SK-N-SH (cell line): ENCODE data around the gene CYTL1. TPM values are rescaled to one million over a fixed set of nuclear protein-coding genes. Genes with fewer than 3 reads are reported as not detected.

Experiments used
- CTCF ChIA-PET: fragments of 300-600, 350-600 bp; formaldehyde crosslinking; extraction: SDS; loops from one replicate; lab custom pipeline; 2021; lab: Yijun Ruan, JAX
- POLR2A ChIA-PET: fragments of 350-600 bp; sonication (Branson Sonifier 250); formaldehyde crosslinking; extraction: SDS; loops from one replicate; lab custom pipeline; 2020; ENCODE audit warnings: antibody characterized with exemption, inconsistent platforms; lab: Yijun Ruan, JAX
- DNase-seq: peaks from one replicate; pipeline ENCODE4 v3.0.0; 2012
- H2AFZ ChIP-seq: fragments of 200-600 bp; sonication (generic); 2 replicates; pipeline ENCODE4 v1.8.1; 2016; ENCODE audit warnings: antibody characterized with exemption, mild to moderate bottlenecking, low read depth
- H3F3A ChIP-seq: fragments of 200-600 bp; sonication (generic); replicated peaks from 2 replicates; pipeline ENCODE3; 2016; ENCODE audit warnings: antibody characterized with exemption, mild to moderate bottlenecking; ENCODE audit not compliant: insufficient read depth
- H3K27ac ChIP-seq, 2 experiments: fragments of 200-500 bp in 1 of 2; fragments of 200-600 bp in 1 of 2; sonication (Bioruptor generic) in 1 of 2; sonication (generic), shearing (Covaris generic) in 1 of 2; 2 replicates each; pipeline versions ENCODE4 v1.5.1 to v1.6.1; 2014 to 2016; ENCODE audit warnings: low read depth in 2 of 2, inconsistent platforms in 1 of 2, low read length in 1 of 2, mild to moderate bottlenecking in 1 of 2, mixed read lengths in 1 of 2
- H3K27me3 ChIP-seq: fragments of 200-600 bp; sonication (generic), shearing (Covaris generic); 2 replicates; pipeline ENCODE4 v1.6.1; 2016; ENCODE audit warnings: mixed run types; ENCODE audit not compliant: insufficient read depth
- H3K36me3 ChIP-seq, 2 experiments: fragments of 200-500 bp in 1 of 2; fragments of 200-600 bp in 1 of 2; sonication (Bioruptor generic) in 1 of 2; sonication (generic) in 1 of 2; replicated peaks in 1 of 2; 2 replicates each; pipeline versions ENCODE3 to v1.5.1; 2014 to 2016; ENCODE audit warnings: low read length in 1 of 2, mild to moderate bottlenecking in 1 of 2; ENCODE audit not compliant: insufficient read depth in 2 of 2, control insufficient read depth in 1 of 2
- H3K4me1 ChIP-seq, 2 experiments: fragments of 200-500 bp in 1 of 2; fragments of 200-600 bp in 1 of 2; sonication (Bioruptor generic) in 1 of 2; sonication (generic), shearing (Covaris generic) in 1 of 2; 2 replicates each; pipeline versions ENCODE4 v1.5.1 to v1.6.1; 2014 to 2016; ENCODE audit warnings: low read depth in 1 of 2, low read length in 1 of 2, mixed run types in 1 of 2; ENCODE audit not compliant: insufficient read depth in 2 of 2, control insufficient read depth in 1 of 2
- H3K4me2 ChIP-seq: fragments of 200-600 bp; sonication (generic), shearing (Covaris generic); 2 replicates; pipeline ENCODE4 v1.6.1; 2017; ENCODE audit warnings: mixed run types
- H3K4me3 ChIP-seq, 2 experiments: fragments of 200-500 bp in 1 of 2; fragments of 200-600 bp in 1 of 2; sonication (Bioruptor generic) in 1 of 2; sonication (generic), shearing (Covaris generic) in 1 of 2; 2 replicates each; pipeline versions ENCODE4 v1.5.1 to v1.8.1; 2014 to 2016; ENCODE audit warnings: low read depth in 2 of 2, inconsistent platforms in 1 of 2, low read length in 1 of 2, mild to moderate bottlenecking in 1 of 2, mixed read lengths in 1 of 2, moderate library complexity in 1 of 2
- H3K79me2 ChIP-seq: fragments of 200-600 bp; sonication (generic); 2 replicates; pipeline ENCODE4 v1.8.1; 2017; ENCODE audit warnings: mild to moderate bottlenecking; ENCODE audit not compliant: insufficient read depth
- H3K9ac ChIP-seq: fragments of 200-600 bp; sonication (generic); 2 replicates; pipeline ENCODE4 v1.6.1; 2017; ENCODE audit warnings: mixed run types
- H3K9me2 ChIP-seq: fragments of 200-600 bp; sonication (generic); 2 replicates; pipeline ENCODE4 v1.6.1; 2017; ENCODE audit warnings: mixed run types
- H3K9me3 ChIP-seq: fragments of 200-600 bp; sonication (generic); 2 replicates; pipeline ENCODE4 v1.6.1; 2017; ENCODE audit warnings: mixed run types, mild to moderate bottlenecking, moderate library complexity
- H4K20me1 ChIP-seq: fragments of 200-600 bp; sonication (generic); 2 replicates; pipeline ENCODE4 v1.6.1; 2017; ENCODE audit warnings: mild to moderate bottlenecking, mixed run types; ENCODE audit not compliant: insufficient read depth
- EP300 ChIP-seq, 2 experiments: IDR thresholded peaks; 2 replicates each; pipeline versions ENCODE4 v1.4.0 to v1.6.1; 2012; ENCODE audit warnings: borderline replicate concordance in 1 of 2, low read depth in 1 of 2, low read length in 1 of 2
- FOSL2 ChIP-seq: IDR thresholded peaks from 2 replicates; pipeline ENCODE4 v1.4.0; 2012; ENCODE audit warnings: low read depth, mild to moderate bottlenecking, moderate library complexity, borderline replicate concordance
- MXI1 ChIP-seq: IDR thresholded peaks from 2 replicates; pipeline ENCODE4 v1.6.1; 2012; ENCODE audit warnings: mild to moderate bottlenecking, low read depth, low read length, improper control_type of control experiment
- RAD21 ChIP-seq: IDR thresholded peaks from 2 replicates; pipeline ENCODE4 v1.6.1; 2012; ENCODE audit warnings: mild to moderate bottlenecking, low read length
- RFX5 ChIP-seq: IDR thresholded peaks from 2 replicates; pipeline ENCODE4 v1.6.1; 2012; ENCODE audit warnings: mild to moderate bottlenecking, improper control_type of control experiment, low read length
- RXRA ChIP-seq: IDR thresholded peaks from 2 replicates; pipeline ENCODE4 v1.4.0; 2012; ENCODE audit warnings: low read depth, mild to moderate bottlenecking, borderline replicate concordance
- TCF12 ChIP-seq: IDR thresholded peaks from 2 replicates; pipeline ENCODE4 v1.4.0; 2012
- YY1 ChIP-seq: IDR thresholded peaks from 2 replicates; pipeline ENCODE4 v1.4.0; 2012; ENCODE audit warnings: low read depth, mild to moderate bottlenecking
- WGBS: methylation state at CpG from one replicate; pipeline ENCODE4 v1.1.6; 2017; ENCODE audit warnings: low lambda C conversion rate; 5-methylcytosine and 5-hydroxymethylcytosine counted together
- polyA plus RNA-seq, 3 experiments: library from polyadenylated mRNA; depleted of rRNA; stranded (reverse); fragments of >200 nt; gene quantifications; 2 replicates each; pipeline ENCODE4 v1.2.3, GENCODE V29; 2012
- TF ChIP-seq, protein P1 (sequence below): IDR thresholded peaks from 2 replicates; pipeline ENCODE4 v1.4.0; 2012; ENCODE audit warnings: low read depth
- TF ChIP-seq, protein P2 (sequence below): IDR thresholded peaks from 2 replicates; pipeline ENCODE4; 2012
- TF ChIP-seq, protein P3 (sequence below): IDR thresholded peaks from 2 replicates; pipeline ENCODE4 v1.4.0; 2012; ENCODE audit warnings: low read depth, borderline replicate concordance

CYTL1 gene
- polyA plus RNA-seq, 1 of the 3 experiments (the other 2 are of a cell fraction): 3.0 TPM

DNA sequence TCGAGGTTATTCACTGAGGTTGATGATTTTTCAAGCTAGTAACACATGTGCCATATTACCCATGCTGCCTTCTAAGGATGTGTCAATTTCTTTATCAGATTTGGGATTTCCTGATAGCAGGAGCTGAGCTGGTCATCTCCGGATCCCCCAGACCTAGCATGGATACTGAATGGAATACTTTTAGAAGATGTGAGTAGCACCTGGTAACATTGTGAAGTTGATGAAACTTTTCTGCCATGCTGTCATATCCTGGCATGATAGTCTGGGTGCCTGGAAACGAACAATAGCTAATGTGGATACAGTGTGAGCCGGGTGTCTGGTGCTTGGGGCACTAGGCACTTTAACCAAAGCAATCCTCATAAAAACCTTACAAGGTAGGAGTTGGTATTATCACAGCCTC lies 11.0 kb upstream of the CYTL1 start:
- 18% methylated on average over 4 of the region's 4 CpGs for WGBS
- Histone ChIP-seq H3K4me1 (no peaks in the 10 kb centered on the region), H3K4me2 (no peak overlapping the region), H3K79me2 (no peaks in the 10 kb centered on the region), H3K9me3 (no peaks in the 10 kb centered on the region), H3K27me3 (peaks cover 13% of the 10 kb centered on the region; the same call in 1 of the 2 replicates), H2AFZ (no peak overlapping the region), H3K36me3 (no peaks in the 10 kb centered on the region), H3K27ac (no peak overlapping the region), H4K20me1 (no peaks in the 10 kb centered on the region), H3F3A (no peaks in the 10 kb centered on the region), H3K9ac (no peak overlapping the region), H3K4me3 (no peak overlapping the region), H3K9me2 (no peaks in the 10 kb centered on the region)
- no peak for DNase-seq
- POLR2A ChIA-PET: no interaction called here
- CTCF ChIA-PET: interaction anchor here (1.3 to 1.5 kb wide), 2 partner anchors 11 to 21 kb away, joined by 5 to 8 read pairs; partner anchors contain the start of gene STK32B
- TF ChIP-seq, protein P1, sequence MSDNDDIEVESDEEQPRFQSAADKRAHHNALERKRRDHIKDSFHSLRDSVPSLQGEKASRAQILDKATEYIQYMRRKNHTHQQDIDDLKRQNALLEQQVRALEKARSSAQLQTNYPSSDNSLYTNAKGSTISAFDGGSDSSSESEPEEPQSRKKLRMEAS: no peak
- TF ChIP-seq RFX5: no peak
- TF ChIP-seq EP300 (IDR thresholded peaks at IDR 0.05; ENCODE audit: borderline replicate concordance in 1 of 2, low read depth in 1 of 2, low read length in 1 of 2): no peak
- TF ChIP-seq MXI1: no peak
- TF ChIP-seq YY1: no peak

DNA sequence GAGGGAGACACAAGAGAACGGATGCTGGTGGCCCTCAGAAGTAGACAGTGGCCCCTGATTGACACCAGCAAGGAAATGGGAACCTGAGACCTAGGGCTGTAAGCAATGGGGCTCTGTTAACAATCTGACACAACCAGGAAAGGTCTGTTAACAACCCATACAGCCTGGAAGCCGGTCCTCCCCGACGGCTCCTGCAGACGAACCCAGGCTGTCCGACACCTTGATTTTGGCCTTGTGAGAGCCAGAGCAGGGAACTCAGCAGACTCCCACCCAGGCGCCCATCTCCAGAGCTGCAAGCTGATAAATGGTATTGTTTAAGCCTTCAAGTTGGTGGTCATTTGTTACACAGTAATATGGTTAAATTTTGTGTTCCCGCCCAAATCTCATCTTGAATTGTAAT lies 10.2 kb upstream of the CYTL1 start:
- Histone ChIP-seq H3K9ac (no peak overlapping the region), H3F3A (no peaks in the 10 kb centered on the region), H3K9me2 (no peaks in the 10 kb centered on the region), H3K27me3 (peaks cover 13% of the 10 kb centered on the region; the same call in 1 of the 2 replicates), H3K36me3 (no peaks in the 10 kb centered on the region), H3K9me3 (no peaks in the 10 kb centered on the region), H3K4me3 (no peak overlapping the region), H4K20me1 (no peaks in the 10 kb centered on the region), H3K79me2 (no peaks in the 10 kb centered on the region), H2AFZ (no peak overlapping the region), H3K4me2 (no peak overlapping the region), H3K4me1 (no peaks in the 10 kb centered on the region), H3K27ac (no peak overlapping the region)
- 50% methylated on average over 8 of the region's 8 CpGs for WGBS
- DNase-seq: no peak
- TF ChIP-seq, protein P2, sequence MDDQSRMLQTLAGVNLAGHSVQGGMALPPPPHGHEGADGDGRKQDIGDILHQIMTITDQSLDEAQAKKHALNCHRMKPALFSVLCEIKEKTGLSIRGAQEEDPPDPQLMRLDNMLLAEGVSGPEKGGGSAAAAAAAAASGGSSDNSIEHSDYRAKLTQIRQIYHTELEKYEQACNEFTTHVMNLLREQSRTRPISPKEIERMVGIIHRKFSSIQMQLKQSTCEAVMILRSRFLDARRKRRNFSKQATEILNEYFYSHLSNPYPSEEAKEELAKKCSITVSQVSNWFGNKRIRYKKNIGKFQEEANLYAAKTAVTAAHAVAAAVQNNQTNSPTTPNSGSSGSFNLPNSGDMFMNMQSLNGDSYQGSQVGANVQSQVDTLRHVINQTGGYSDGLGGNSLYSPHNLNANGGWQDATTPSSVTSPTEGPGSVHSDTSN: no peak
- TF ChIP-seq FOSL2 (no peak), TCF12 (no peak), RXRA (no peak), RAD21 (no peak)
- TF ChIP-seq, protein P3, sequence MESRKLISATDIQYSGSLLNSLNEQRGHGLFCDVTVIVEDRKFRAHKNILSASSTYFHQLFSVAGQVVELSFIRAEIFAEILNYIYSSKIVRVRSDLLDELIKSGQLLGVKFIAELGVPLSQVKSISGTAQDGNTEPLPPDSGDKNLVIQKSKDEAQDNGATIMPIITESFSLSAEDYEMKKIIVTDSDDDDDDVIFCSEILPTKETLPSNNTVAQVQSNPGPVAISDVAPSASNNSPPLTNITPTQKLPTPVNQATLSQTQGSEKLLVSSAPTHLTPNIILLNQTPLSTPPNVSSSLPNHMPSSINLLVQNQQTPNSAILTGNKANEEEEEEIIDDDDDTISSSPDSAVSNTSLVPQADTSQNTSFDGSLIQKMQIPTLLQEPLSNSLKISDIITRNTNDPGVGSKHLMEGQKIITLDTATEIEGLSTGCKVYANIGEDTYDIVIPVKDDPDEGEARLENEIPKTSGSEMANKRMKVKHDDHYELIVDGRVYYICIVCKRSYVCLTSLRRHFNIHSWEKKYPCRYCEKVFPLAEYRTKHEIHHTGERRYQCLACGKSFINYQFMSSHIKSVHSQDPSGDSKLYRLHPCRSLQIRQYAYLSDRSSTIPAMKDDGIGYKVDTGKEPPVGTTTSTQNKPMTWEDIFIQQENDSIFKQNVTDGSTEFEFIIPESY: no peak
- CTCF ChIA-PET: interaction anchor here (1.3 kb wide), 1 partner anchor 12 kb away, joined by 5 read pairs; no protein-coding TSS in a partner anchor
- POLR2A ChIA-PET: no interaction called here
